Mononuclear cell (primary cell): ENCODE measurements around the gene LY86. TPM values are rescaled to one million over a fixed set of nuclear protein-coding genes. Genes with fewer than 3 reads are reported as not detected.
A peak's percentile ranks its signal among the peaks of the same experiment; 100 is the strongest.

Source experiments
- H3K27me3 ChIP-seq: 2 replicates; pipeline ENCODE4 v1.6.0; 2011; ENCODE audit warnings: low read length, control low read depth; ENCODE audit not compliant: insufficient read depth
- H3K4me1 ChIP-seq: 2 replicates; pipeline ENCODE4 v1.5.1; 2011; ENCODE audit warnings: mild to moderate bottlenecking, low read length, control low read depth; ENCODE audit not compliant: insufficient read depth
- H3K4me3 ChIP-seq: 2 replicates; pipeline ENCODE4 v1.5.1; 2011; ENCODE audit warnings: mild to moderate bottlenecking, low read length, moderate library complexity
- H3K9me3 ChIP-seq: 2 replicates; pipeline ENCODE4 v1.5.1; 2011; ENCODE audit warnings: low read depth, mild to moderate bottlenecking, control low read depth, low read length
- total RNA-seq: library from RNA; depleted of rRNA; stranded (reverse); fragments of >200 nt; gene quantifications from one replicate; pipeline ENCODE4 v1.2.3, GENCODE V29; 2012

LY86 gene
- total RNA-seq, 1 donor, result 64.5 TPM

DNA sequence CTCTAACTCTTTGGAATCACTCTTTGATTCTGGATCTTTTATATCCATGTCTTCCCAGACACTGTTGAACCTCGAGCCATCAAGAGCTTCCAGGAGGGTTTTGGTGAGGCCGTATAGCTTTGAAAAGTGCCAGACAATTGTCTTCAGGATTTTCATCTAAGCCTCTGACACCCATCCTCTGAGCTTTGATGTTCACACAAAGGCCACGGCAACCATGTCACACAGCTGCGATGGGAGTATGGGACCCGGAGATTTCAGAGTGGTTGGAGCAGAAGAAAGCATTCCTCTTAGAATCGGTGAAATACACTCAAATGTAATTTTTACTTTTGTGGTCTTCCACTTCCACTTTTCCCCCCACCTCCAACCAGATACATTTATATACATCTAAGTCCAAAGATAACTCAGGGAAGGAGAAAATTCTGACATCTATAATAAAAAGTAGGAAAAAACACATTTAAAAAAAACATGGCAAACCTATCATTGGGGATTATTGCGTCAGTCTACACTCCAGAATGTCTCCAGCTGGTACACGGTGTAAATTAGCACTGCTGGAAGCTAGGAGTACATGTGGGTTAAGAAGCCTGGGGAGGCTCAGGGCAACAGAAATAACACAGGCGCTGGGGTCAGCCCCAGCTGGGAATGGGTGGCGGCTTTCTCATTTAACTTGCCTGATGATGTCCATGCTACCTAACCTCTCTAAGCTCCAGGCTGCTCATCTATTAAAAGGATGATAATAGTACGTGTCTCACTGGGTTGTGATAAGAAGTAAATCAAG is 92.7 kb downstream of the LY86 start:
- H3K4me3 ChIP-seq, result no peak overlapping the region
- H3K4me1 ChIP-seq, result peaks cover 48% of the 10 kb centered on the region
- no peaks in the 10 kb centered on the region for H3K9me3 ChIP-seq
- H3K27me3 ChIP-seq, result no peaks in the 10 kb centered on the region

DNA sequence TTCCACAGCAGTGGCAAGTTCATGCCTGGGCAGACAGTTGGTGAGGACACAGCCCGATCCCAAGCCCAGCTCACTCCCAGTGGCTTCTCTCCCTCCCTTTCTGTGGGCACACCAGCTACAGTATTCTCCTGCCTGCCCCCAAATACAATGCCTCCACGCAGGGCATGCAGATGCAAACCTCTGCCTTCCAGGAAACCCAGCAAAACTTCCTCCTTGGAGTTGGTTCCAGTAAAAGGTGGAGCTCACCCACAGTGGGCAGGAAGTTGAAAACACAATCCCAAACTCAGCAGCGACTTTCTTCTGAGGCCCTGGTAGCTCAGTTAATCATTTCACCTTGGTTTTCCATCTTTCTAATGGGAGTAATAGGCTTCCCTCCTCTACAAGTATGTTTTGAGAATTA is 93.7 kb downstream of the LY86 start:
- Histone ChIP-seq H3K9me3 (no peaks in the 10 kb centered on the region), H3K27me3 (no peaks in the 10 kb centered on the region), H3K4me1 (peaks cover 51% of the 10 kb centered on the region), H3K4me3 (no peak overlapping the region)

DNA sequence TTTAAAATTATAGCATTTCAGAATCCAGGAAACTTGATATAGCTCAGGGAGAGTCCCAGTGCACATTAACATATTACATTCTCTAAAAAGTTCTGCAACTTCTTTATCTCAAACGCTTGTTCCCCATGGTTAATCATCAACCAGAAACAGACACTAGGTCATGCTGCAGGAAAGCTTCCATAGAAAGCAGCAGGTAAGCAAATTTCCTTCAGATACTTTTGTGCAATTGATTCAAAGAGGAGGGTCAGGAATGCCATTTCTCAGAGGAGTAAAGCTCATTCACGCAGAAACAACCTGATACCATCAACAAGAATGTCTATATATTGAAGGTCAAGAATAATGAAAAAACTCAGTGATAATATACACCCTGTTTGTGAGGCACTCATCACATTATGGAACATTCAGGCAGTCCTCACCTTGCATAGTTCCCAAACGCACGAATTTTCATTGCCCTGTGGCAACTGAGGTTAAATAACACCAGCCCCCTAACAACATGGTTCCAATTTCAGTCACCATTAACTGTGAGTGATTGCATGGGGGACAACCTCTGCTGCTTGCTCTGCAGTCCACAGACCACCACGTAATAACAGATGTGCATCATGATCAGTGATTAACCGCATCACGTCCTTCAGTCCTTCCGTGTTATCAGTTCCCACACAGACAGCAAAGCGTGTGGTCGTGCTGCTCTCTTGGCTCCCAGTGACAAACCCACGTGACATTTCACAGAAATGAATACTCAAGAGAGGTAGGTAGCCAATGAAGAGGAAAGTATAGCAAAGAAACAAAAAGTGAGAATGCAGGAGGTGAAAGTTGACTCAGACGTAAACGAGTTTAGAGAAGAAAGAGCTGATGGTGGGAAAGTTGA is 95.7 kb downstream of the LY86 start:
- no peaks in the 10 kb centered on the region for H3K27me3 ChIP-seq
- no peaks in the 10 kb centered on the region for H3K9me3 ChIP-seq
- peaks cover 67% of the 10 kb centered on the region for H3K4me1 ChIP-seq
- no peak overlapping the region for H3K4me3 ChIP-seq

DNA sequence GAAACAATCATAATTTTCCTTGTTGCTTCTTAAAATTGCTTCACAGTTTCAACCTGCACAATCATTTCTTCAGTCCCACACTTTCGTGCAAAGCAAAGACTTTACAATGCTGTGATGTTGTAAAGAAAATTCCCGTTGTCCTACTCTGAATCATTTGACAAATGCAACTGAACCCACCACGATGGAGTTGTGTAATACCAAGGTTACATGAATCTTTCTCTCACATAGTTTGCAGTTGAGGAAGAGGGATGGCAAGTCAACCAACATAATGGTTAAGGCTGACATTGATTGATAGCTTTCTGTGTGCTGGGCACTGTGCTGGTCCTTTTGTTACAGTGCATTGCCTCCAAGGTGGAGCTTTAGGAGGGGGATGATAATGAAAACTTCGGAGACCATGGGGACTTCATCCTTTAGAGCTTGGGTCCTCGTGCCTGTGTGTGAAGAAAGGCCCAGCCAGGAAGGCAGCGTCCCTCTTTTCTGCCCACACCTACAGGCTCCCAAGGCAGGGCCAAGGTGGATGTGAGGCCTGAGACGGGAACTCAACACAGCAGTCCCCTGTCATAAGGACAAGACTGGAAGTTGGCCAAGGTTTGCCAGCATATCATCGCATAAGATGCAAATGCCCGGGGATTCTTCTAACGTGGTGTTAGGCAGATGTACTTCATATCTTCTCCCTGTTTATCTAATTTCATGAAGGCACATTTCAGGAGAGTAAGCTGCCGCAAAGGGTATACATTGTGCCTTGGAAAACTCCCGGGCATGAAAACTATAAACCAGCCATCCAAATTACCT is 96.9 kb downstream of the LY86 start:
- Histone ChIP-seq H3K9me3 (no peaks in the 10 kb centered on the region), H3K4me1 (peaks cover 68% of the 10 kb centered on the region), H3K4me3 (no peak overlapping the region), H3K27me3 (no peaks in the 10 kb centered on the region)

GRCh38 chr6:6686176-6686575 is 97.7 kb downstream of the LY86 start:
- no peaks in the 10 kb centered on the region for H3K27me3 ChIP-seq
- no peak overlapping the region for H3K4me3 ChIP-seq
- H3K9me3 ChIP-seq, result no peaks in the 10 kb centered on the region
- peaks cover 65% of the 10 kb centered on the region for H3K4me1 ChIP-seq

DNA sequence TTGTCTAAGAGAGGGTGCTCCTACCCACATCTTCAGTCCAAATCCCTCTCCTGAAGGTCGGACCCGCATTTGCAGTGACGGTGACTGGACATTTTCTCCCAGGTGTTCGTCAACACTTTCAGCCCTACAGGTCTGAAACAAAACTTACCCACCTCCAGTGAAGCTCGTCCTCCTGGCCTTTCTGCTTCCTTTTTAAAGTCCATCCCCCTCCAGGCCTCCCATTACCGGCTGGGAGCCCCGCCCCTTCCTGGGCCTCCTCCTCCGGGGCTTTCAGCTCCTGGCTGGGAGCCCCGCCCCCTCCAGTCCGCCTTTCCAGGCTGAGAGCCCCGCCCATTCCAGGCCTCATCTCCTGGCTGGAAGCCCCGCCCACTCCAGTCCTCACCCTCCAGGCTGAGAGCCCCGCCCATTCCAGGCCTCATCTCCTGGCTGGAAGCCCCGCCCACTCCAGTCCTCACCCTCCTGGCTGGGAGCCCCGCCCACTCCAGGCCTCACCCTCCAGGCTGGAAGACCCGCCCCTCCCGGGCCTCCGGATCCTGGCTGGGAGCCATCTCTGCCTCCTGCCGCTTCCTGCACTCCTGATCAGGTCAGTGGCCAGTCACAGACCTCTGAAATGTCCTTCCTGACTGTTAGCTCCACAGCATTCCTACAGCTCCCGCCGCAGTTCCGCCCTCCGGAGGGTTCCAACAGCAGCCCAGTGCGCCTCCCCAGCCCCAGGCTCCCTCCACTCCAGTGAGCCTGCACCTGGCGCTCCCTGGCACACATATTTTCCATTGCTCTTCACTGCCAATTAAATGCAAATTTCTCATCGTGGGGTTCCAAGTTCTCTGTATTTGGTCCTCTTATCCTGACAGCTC is 98.5 kb downstream of the LY86 start:
- Histone ChIP-seq H3K27me3 (no peaks in the 10 kb centered on the region), H3K4me1 (peaks cover 64% of the 10 kb centered on the region), H3K4me3 (peak overlapping the region; percentile 30), H3K9me3 (no peaks in the 10 kb centered on the region)

DNA sequence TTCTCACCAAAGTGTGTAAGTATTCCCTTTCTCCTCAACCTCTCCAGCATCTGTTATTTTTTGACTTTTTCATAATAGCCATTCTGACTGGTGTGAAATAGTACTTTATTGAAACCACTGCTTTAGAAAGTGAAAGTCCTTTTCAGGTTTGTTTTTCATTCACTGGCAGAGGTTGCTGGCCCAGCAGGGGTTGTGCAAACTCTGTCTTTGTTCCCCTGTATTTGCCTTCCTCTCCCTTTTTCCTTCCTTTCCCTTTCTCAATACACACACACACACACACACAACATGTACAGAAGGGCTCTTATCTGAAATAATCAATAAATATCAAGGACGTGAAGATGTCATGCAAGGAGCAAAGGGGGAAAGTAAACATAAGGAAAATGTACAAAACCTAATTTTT is 99.8 kb downstream of the LY86 start:
- Histone ChIP-seq H3K4me3 (no peak overlapping the region), H3K4me1 (peaks cover 58% of the 10 kb centered on the region), H3K9me3 (no peaks in the 10 kb centered on the region), H3K27me3 (no peaks in the 10 kb centered on the region)

- Histone ChIP-seq H3K9me3 (no peaks in the 10 kb centered on the region), H3K4me3 (no peak overlapping the region), H3K4me1 (peaks cover 62% of the 10 kb centered on the region), H3K27me3 (no peaks in the 10 kb centered on the region)
These were observed 100.4 kb downstream of the LY86 start for GRCh38 chr6:6688951-6689350.

DNA sequence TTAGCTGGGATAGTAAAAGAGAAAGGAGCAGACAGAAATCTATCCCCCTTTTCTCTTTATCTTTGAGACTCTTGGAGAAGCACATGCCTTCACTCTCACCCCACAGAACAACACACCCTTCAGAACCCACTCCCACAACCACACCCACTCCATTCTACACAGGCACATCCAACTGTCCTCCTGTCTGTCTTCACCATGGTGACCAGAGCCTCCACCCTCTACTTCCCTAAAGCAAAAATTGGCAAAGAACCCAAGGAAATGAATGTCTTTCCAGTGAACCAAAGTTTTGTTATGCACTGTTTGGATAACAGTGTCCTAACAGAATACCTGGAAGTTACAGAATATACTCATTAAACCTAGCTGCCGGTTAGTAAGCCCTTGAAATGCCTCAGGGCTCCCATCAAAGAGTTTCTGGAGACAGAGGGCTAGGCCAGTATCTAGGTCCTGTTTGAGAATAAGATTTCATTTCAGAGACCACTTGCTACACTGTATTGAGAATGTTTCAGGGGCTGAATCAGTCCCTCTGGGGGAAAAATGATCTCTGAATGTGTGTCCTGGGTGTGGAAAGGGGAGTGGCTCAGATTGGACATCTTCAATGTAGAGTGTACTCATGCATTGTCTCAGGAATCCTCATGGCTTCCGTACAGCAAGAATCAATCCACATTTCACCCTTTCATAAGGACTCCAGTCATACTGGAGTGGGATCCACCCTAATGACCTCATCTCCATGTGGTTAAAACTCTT is 101.1 kb downstream of the LY86 start:
- Histone ChIP-seq H3K4me3 (no peak overlapping the region), H3K27me3 (no peaks in the 10 kb centered on the region), H3K9me3 (no peaks in the 10 kb centered on the region), H3K4me1 (peaks cover 69% of the 10 kb centered on the region)

DNA sequence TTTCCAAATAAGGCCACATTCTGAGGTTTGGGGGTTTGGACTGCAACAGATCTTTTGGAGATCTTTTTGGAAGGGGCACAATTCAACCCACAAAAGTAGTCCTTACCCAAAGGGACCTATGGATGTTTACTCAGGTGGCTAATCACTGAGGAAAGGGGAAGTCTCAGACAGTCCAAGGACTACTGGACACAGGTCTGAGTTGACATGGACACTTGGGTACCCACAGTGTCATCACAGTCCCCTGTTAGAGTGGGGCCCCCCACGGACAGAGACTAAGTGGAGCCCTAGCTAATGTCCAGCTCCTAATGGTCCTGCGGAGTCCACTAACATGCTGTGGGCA is 101.6 kb downstream of the LY86 start:
- peaks cover 73% of the 10 kb centered on the region for H3K4me1 ChIP-seq
- H3K4me3 ChIP-seq, result no peak overlapping the region
- no peaks in the 10 kb centered on the region for H3K27me3 ChIP-seq
- no peaks in the 10 kb centered on the region for H3K9me3 ChIP-seq

GRCh38 chr6:6694368-6694780 is 105.9 kb downstream of the LY86 start:
- Histone ChIP-seq H3K27me3 (no peaks in the 10 kb centered on the region), H3K9me3 (no peaks in the 10 kb centered on the region), H3K4me1 (peaks cover 63% of the 10 kb centered on the region), H3K4me3 (no peak overlapping the region)

DNA sequence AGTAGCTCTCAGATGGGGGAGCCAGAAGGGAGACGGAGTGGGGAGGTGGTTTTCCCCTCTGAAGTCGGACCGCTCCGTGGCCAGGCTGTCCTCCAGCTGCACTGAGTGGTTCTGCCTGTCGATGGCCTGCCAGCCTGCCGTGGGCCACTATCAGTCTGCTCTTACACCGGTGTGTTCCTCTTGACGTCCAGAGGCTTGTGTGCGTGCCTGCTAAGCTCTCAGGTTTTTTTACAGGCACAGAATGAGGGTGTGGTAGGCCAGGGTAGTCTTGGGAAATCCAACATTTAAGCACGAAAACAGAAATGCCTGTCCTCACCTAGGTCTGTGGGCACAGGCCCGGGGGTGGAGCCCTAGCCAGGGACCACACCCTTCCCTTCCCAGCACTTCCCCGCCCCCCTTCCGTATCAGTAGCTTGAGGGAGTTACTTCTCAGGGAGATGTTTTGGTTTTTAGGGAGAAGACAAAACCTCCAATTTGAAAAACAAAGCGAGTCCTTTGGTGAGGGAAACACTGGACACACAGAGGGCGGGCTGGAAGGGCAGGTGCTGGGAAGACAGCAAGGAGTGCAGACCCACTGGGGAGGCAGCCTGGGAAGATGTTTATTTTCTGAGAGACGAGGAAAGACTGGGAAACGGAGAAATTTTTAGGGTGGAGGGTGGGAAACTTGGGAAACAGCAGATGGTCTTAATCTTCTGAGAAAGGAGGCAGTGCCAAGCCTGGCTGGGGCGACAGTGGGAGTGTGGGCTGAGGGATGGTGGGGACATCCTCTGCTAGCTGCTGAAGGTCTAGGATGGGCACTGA is 106.5 kb downstream of the LY86 start:
- H3K4me1 ChIP-seq, result peaks cover 63% of the 10 kb centered on the region
- H3K9me3 ChIP-seq, result no peaks in the 10 kb centered on the region
- no peak overlapping the region for H3K4me3 ChIP-seq
- H3K27me3 ChIP-seq, result no peaks in the 10 kb centered on the region

GRCh38 chr6:6695625-6696276 is 107.2 kb downstream of the LY86 start:
- peaks cover 67% of the 10 kb centered on the region for H3K4me1 ChIP-seq

More at GRCh38 chr6:6695625-6696276, 107.2 kb downstream of the LY86 start:
- H3K9me3 ChIP-seq, result no peaks in the 10 kb centered on the region
- no peak overlapping the region for H3K4me3 ChIP-seq
- H3K27me3 ChIP-seq, result no peaks in the 10 kb centered on the region
